WTC11 (cell line): Measurements from ENCODE around the gene CTDSP2. TPM values are rescaled to one million over a fixed set of nuclear protein-coding genes. Genes with fewer than 3 reads are reported as not detected.

ENCODE experiments used
- ATAC-seq: fragments of 200-7000 bp; cut with Tn5 transposase; 2 replicates; pipeline ENCODE4 v1.10.0; 2021; ENCODE audit warnings: mild to moderate bottlenecking, moderate library complexity
- CTCF ChIA-PET: fragments of 300-600 bp; sonication (Branson Sonifier 250); formaldehyde crosslinking; loops from one replicate; lab custom pipeline; 2021; ENCODE audit warnings: antibody characterized with exemption; lab: Charles Lee
- POLR2A ChIA-PET: fragments of 350-600 bp; sonication (Branson Sonifier 250); formaldehyde crosslinking; loops from one replicate; lab custom pipeline; 2021; ENCODE audit warnings: antibody characterized with exemption; lab: Charles Lee
- DNase-seq: peaks from one replicate; pipeline ENCODE4 v3.0.0; 2021; ENCODE audit warnings: low spot score
- H3K27ac Mint-ChIP-seq: 2 replicates; pipeline ENCODE4 v1.8.0; 2021; ENCODE audit warnings: mixed read lengths
- H3K27me3 Mint-ChIP-seq: 2 replicates; pipeline ENCODE4 v1.8.0; 2021; ENCODE audit warnings: low read depth, mild to moderate bottlenecking, moderate library complexity, mixed read lengths
- H3K36me3 Mint-ChIP-seq: 2 replicates; pipeline ENCODE4 v1.8.0; 2021; ENCODE audit warnings: mixed read lengths
- H3K4me1 Mint-ChIP-seq: 2 replicates; pipeline ENCODE4 v1.8.0; 2022; ENCODE audit warnings: mixed read lengths
- H3K4me3 Mint-ChIP-seq: 2 replicates; pipeline ENCODE4 v1.8.0; 2021; ENCODE audit warnings: mild to moderate bottlenecking, moderate library complexity, mixed read lengths
- H3K9me3 Mint-ChIP-seq: 2 replicates; pipeline ENCODE4 v1.8.0; 2021; ENCODE audit warnings: mixed read lengths
- GABPB1 ChIP-seq: sonication (generic); formaldehyde crosslinking; IDR thresholded peaks from 2 replicates; pipeline ENCODE4 v1.8.1; 2023; ENCODE audit warnings: mild to moderate bottlenecking, missing genetic modification reagents
- SP1 ChIP-seq: sonication (generic); formaldehyde crosslinking; conservative IDR thresholded peaks from 2 replicates; pipeline ENCODE4 v1.8.1; 2022; ENCODE audit warnings: missing genetic modification reagents
- TEAD4 ChIP-seq: sonication (generic); formaldehyde crosslinking; IDR thresholded peaks from 2 replicates; pipeline ENCODE4 v1.8.0; 2022; ENCODE audit warnings: mild to moderate bottlenecking, missing genetic modification reagents
- ZNF121 ChIP-seq: sonication (generic); formaldehyde crosslinking; IDR thresholded peaks from 2 replicates; pipeline ENCODE4 v1.8.0; 2023; ENCODE audit warnings: missing genetic modification reagents
- ZNF671 ChIP-seq: fragments of 250-450 bp; sonication (Bioruptor Pico); IDR thresholded peaks from 2 replicates; pipeline ENCODE4 v1.8.0; 2021; ENCODE audit warnings: mild to moderate bottlenecking
- total RNA-seq: library from RNA; stranded (reverse); gene quantifications from 3 replicates; pipeline ENCODE4 v1.2.3, GENCODE V29; 2021
- TF ChIP-seq, protein P1 (sequence below): sonication (generic); formaldehyde crosslinking; IDR thresholded peaks from 2 replicates; pipeline ENCODE4 v1.8.1; 2023; ENCODE audit warnings: mild to moderate bottlenecking, missing genetic modification reagents
- TF ChIP-seq, protein P2 (sequence below): fragments of 250-450 bp; sonication (Bioruptor Pico); IDR thresholded peaks from 2 replicates; pipeline ENCODE4 v1.9.0; 2021; ENCODE audit warnings: mild to moderate bottlenecking
- TF ChIP-seq, protein P3 (sequence below): sonication (generic); formaldehyde crosslinking; IDR thresholded peaks from 2 replicates; pipeline ENCODE4 v1.8.0; 2023; ENCODE audit warnings: mild to moderate bottlenecking, missing genetic modification reagents
- TF ChIP-seq, protein P4 (sequence below): fragments of 250-450 bp; sonication (Bioruptor Pico); IDR thresholded peaks from 2 replicates; pipeline ENCODE4 v1.9.0; 2021; ENCODE audit warnings: mild to moderate bottlenecking, borderline replicate concordance
- TF ChIP-seq, protein P5 (sequence below): sonication (generic); formaldehyde crosslinking; IDR thresholded peaks from 2 replicates; pipeline ENCODE4 v1.8.0; 2022; ENCODE audit warnings: mild to moderate bottlenecking, missing genetic modification reagents

Gene CTDSP2
- total RNA-seq, 1 experiment from 2014 or later: 122 TPM

DNA sequence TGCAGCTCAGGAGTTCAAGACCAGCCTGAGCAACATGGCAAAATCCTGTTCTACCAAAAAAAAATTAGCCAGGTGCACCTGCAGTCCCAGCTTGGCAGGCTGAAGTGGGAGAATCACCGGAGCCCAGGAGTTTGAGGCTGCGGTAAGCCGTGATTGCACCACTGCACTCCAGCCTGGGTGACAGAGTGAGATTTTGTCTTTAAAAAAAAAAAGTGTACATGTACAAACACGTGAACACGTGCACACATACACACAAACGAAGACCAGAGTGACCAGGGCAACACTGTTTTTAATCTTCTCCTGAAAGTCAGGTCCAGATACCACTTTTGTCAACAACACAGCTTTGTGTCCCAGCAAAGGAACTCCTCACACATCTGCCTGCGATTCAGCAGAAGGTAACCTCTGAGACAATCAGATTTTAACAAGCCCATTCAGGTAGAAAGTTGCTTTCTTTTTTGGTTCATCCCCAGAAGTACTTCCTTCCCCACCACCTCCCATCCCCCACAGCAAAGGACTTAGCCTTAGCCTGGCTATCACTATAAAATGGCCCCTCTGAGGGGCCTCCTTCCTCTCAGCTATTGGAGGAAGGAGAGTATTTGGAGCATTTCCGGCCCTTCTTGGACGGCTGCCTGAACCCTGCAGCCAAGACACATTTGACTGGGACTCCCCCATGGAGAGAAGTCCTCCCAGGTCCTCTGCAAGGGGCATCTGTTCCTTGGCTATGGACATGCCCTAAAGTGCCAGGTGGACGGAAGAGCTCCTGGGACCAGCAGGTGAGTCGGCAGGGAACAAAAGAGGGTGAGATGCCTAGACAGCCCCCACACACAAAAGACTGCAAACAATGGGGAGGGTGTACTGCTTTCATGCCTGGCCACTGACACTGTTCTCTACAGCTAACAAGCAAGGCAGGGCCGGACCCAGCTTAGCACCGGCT is 9.8 kb downstream of the CTDSP2 start (continued):
- TF ChIP-seq, protein P1, sequence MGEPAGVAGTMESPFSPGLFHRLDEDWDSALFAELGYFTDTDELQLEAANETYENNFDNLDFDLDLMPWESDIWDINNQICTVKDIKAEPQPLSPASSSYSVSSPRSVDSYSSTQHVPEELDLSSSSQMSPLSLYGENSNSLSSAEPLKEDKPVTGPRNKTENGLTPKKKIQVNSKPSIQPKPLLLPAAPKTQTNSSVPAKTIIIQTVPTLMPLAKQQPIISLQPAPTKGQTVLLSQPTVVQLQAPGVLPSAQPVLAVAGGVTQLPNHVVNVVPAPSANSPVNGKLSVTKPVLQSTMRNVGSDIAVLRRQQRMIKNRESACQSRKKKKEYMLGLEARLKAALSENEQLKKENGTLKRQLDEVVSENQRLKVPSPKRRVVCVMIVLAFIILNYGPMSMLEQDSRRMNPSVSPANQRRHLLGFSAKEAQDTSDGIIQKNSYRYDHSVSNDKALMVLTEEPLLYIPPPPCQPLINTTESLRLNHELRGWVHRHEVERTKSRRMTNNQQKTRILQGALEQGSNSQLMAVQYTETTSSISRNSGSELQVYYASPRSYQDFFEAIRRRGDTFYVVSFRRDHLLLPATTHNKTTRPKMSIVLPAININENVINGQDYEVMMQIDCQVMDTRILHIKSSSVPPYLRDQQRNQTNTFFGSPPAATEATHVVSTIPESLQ: no peak
- TF ChIP-seq, protein P2, sequence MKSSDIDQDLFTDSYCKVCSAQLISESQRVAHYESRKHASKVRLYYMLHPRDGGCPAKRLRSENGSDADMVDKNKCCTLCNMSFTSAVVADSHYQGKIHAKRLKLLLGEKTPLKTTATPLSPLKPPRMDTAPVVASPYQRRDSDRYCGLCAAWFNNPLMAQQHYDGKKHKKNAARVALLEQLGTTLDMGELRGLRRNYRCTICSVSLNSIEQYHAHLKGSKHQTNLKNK (CRISPR knock-in tag): no peak
- TF ChIP-seq, protein P3, sequence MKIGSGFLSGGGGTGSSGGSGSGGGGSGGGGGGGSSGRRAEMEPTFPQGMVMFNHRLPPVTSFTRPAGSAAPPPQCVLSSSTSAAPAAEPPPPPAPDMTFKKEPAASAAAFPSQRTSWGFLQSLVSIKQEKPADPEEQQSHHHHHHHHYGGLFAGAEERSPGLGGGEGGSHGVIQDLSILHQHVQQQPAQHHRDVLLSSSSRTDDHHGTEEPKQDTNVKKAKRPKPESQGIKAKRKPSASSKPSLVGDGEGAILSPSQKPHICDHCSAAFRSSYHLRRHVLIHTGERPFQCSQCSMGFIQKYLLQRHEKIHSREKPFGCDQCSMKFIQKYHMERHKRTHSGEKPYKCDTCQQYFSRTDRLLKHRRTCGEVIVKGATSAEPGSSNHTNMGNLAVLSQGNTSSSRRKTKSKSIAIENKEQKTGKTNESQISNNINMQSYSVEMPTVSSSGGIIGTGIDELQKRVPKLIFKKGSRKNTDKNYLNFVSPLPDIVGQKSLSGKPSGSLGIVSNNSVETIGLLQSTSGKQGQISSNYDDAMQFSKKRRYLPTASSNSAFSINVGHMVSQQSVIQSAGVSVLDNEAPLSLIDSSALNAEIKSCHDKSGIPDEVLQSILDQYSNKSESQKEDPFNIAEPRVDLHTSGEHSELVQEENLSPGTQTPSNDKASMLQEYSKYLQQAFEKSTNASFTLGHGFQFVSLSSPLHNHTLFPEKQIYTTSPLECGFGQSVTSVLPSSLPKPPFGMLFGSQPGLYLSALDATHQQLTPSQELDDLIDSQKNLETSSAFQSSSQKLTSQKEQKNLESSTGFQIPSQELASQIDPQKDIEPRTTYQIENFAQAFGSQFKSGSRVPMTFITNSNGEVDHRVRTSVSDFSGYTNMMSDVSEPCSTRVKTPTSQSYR (CRISPR knock-in tag): peak; percentile 73
- TF ChIP-seq ZNF121 (CRISPR knock-in tag) (0 out of 2 replicates have a peak, but pooled peaks have one; percentile 53), SP1 (CRISPR knock-in tag) (peak; percentile 43)
- TF ChIP-seq, protein P4, sequence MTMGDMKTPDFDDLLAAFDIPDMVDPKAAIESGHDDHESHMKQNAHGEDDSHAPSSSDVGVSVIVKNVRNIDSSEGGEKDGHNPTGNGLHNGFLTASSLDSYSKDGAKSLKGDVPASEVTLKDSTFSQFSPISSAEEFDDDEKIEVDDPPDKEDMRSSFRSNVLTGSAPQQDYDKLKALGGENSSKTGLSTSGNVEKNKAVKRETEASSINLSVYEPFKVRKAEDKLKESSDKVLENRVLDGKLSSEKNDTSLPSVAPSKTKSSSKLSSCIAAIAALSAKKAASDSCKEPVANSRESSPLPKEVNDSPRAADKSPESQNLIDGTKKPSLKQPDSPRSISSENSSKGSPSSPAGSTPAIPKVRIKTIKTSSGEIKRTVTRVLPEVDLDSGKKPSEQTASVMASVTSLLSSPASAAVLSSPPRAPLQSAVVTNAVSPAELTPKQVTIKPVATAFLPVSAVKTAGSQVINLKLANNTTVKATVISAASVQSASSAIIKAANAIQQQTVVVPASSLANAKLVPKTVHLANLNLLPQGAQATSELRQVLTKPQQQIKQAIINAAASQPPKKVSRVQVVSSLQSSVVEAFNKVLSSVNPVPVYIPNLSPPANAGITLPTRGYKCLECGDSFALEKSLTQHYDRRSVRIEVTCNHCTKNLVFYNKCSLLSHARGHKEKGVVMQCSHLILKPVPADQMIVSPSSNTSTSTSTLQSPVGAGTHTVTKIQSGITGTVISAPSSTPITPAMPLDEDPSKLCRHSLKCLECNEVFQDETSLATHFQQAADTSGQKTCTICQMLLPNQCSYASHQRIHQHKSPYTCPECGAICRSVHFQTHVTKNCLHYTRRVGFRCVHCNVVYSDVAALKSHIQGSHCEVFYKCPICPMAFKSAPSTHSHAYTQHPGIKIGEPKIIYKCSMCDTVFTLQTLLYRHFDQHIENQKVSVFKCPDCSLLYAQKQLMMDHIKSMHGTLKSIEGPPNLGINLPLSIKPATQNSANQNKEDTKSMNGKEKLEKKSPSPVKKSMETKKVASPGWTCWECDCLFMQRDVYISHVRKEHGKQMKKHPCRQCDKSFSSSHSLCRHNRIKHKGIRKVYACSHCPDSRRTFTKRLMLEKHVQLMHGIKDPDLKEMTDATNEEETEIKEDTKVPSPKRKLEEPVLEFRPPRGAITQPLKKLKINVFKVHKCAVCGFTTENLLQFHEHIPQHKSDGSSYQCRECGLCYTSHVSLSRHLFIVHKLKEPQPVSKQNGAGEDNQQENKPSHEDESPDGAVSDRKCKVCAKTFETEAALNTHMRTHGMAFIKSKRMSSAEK (CRISPR knock-in tag): 0 out of 2 replicates have a peak, but pooled peaks have one; percentile 21

DNA sequence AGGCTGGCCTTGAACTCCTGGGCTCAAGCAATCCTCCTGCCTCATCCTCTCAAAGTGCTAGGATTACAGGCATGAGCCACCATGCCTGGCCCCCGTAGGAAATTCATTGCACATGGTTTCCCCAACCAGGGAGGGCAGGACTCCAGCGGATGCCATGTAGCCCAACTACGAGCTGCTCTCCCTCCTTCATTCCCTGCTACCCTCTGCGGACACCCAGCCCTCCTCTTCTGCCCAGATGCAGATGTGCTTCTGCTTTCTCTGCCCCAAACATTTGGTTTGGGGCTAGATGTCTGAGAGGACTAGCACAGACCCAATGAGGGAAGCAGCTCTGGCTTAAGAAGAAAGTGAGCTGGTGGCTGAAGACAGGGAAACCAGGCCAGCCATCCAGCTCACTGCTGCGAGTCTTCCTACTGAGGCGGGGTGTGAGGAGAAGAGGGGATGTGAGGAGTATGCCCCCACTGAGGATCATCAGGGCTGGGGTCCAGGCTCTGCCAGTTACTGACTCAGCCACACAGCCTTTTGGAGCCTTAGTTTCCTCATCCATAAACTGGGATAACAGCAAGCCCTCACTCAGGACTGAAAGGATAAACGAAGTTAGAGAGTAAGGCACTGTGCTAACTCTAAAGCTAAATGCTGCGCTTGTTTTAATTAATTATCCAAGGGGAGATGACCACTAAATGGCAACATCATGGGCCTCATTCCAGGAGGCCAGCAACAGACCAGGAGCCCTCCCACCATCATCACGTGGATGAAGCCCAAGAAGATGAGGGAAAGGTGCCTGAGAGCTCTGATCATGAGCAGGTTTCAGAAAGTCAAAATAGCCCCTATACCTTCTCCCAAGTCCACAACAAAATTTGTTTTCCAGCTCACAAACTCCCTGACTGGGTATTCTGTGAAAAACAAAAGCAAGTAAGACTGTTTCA is 10.9 kb downstream of the CTDSP2 start:
- CTCF ChIA-PET: interaction anchor here (1.6 to 6.7 kb wide), 6 partner anchors 11 to 69 kb away, joined by 3 to 77 read pairs (median 20); partner anchors contain the start of gene CTDSP2
- peaks cover 88% of the 10 kb centered on the region for H3K4me1 Mint-ChIP-seq

More for the DNA sequence above, 10.9 kb downstream of the CTDSP2 start:
- POLR2A ChIA-PET: interaction anchor here (0.6 to 7.8 kb wide), 3 partner anchors 10 to 400 kb away, joined by 4 to 134 read pairs (median 13); partner anchors contain the start of gene CTDSP2
- no peak for DNase-seq
- no peak for ATAC-seq
- no peaks in the 10 kb centered on the region for H3K27me3 Mint-ChIP-seq
- H3K9me3 Mint-ChIP-seq: no peaks in the 10 kb centered on the region
- no peaks in the 10 kb centered on the region for H3K36me3 Mint-ChIP-seq
- H3K4me3 Mint-ChIP-seq: peak overlapping the region; percentile 47
- TF ChIP-seq, protein P5, sequence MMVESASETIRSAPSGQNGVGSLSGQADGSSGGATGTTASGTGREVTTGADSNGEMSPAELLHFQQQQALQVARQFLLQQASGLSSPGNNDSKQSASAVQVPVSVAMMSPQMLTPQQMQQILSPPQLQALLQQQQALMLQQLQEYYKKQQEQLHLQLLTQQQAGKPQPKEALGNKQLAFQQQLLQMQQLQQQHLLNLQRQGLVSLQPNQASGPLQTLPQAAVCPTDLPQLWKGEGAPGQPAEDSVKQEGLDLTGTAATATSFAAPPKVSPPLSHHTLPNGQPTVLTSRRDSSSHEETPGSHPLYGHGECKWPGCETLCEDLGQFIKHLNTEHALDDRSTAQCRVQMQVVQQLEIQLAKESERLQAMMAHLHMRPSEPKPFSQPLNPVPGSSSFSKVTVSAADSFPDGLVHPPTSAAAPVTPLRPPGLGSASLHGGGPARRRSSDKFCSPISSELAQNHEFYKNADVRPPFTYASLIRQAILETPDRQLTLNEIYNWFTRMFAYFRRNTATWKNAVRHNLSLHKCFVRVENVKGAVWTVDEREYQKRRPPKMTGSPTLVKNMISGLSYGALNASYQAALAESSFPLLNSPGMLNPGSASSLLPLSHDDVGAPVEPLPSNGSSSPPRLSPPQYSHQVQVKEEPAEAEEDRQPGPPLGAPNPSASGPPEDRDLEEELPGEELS (CRISPR knock-in tag): no peak
- 0 out of 2 replicates have a peak, but pooled peaks have one; percentile 15 for TF ChIP-seq TEAD4
- 0 out of 2 replicates have a peak, but pooled peaks have one; percentile 12 for TF ChIP-seq ZNF121 (CRISPR knock-in tag)
- TF ChIP-seq, protein P3 (CRISPR knock-in tag): no peak
- no peak for TF ChIP-seq SP1 (CRISPR knock-in tag)
- TF ChIP-seq ZNF671 (CRISPR knock-in tag): no peak
- TF ChIP-seq GABPB1 (CRISPR knock-in tag): no peak
- H3K27ac Mint-ChIP-seq: peak overlapping the region; percentile 97
